Activated naive CD8-positive, alpha-beta T cell treated with anti-CD3 and anti-CD28 coated beads, Interleukin-2, amount 50 U/mL, for 24 hours (primary cell): ENCODE results near the gene TCIRG1.
A peak's percentile ranks its signal among the peaks of the same experiment; 100 is the strongest.

Experiments
- ATAC-seq: fragments of 150-1000 bp; cut with Tn5 transposase; one replicate; pipeline ENCODE4 v1.10.0; 2021
- DNase-seq: peaks from one replicate; pipeline ENCODE4 v3.0.0; 2021
- H3K27ac Mint-ChIP-seq: one replicate; pipeline ENCODE4 v1.8.0; 2021; ENCODE audit warnings: mild to moderate bottlenecking, mixed read lengths
- H3K27me3 Mint-ChIP-seq: one replicate; pipeline ENCODE4 v1.8.0; 2021; ENCODE audit warnings: mixed read lengths
- H3K36me3 Mint-ChIP-seq: one replicate; pipeline ENCODE4 v1.8.0; 2021; ENCODE audit warnings: low read depth, mixed read lengths
- H3K4me1 Mint-ChIP-seq: one replicate; pipeline ENCODE4 v1.8.0; 2021; ENCODE audit warnings: mixed read lengths
- H3K4me3 Mint-ChIP-seq: one replicate; pipeline ENCODE4 v1.8.0; 2021; ENCODE audit warnings: mild to moderate bottlenecking, moderate library complexity, mixed read lengths
- H3K9me3 Mint-ChIP-seq: one replicate; pipeline ENCODE4 v1.8.0; 2021; ENCODE audit warnings: mixed read lengths

The TCIRG1 gene

GRCh38 chr11:68036141-68036716 lies 2.6 kb upstream of the TCIRG1 start:
- no peak for DNase-seq
- Mint-ChIP-seq H3K4me3 (no peak overlapping the region), H3K27ac (no peak overlapping the region), H3K4me1 (peaks cover 26% of the 10 kb centered on the region), H3K9me3 (no peaks in the 10 kb centered on the region), H3K36me3 (peaks cover 5% of the 10 kb centered on the region), H3K27me3 (no peaks in the 10 kb centered on the region)
- ATAC-seq: no peak

DNA sequence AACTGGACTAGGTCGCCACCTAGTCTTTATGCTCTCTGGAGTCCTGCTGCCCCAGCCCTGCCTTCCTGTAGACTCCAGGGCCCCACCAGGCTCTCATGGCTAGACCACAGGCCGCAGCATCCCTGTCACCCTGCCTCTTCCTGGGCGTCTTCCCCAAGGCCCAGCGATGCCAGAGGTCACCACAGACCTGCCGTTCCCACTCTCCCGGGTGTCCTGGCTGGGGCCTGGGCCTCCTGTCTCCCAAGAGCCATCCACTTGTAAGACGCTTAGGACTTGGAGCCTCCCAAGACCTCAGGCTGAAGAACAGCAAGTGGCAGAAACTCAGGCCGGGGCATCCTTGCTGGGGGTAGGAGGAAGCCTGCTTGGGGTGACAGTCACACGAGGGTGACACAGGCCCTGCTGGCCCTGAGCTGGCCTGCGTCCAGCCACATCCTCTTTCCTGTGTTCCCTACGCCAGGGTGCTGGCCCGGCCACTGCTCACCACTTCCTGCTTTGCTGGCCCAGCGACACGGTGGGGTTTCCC lies 2.0 kb upstream of the TCIRG1 start:
- H3K9me3 Mint-ChIP-seq: no peaks in the 10 kb centered on the region
- H3K27ac Mint-ChIP-seq: peak overlapping the region; percentile 87
- peaks cover 23% of the 10 kb centered on the region for H3K4me1 Mint-ChIP-seq
- H3K36me3 Mint-ChIP-seq: peaks cover 3% of the 10 kb centered on the region
- no peaks in the 10 kb centered on the region for H3K27me3 Mint-ChIP-seq
- ATAC-seq: no peak
- H3K4me3 Mint-ChIP-seq: no peak overlapping the region
- peak; percentile 47 for DNase-seq

DNA sequence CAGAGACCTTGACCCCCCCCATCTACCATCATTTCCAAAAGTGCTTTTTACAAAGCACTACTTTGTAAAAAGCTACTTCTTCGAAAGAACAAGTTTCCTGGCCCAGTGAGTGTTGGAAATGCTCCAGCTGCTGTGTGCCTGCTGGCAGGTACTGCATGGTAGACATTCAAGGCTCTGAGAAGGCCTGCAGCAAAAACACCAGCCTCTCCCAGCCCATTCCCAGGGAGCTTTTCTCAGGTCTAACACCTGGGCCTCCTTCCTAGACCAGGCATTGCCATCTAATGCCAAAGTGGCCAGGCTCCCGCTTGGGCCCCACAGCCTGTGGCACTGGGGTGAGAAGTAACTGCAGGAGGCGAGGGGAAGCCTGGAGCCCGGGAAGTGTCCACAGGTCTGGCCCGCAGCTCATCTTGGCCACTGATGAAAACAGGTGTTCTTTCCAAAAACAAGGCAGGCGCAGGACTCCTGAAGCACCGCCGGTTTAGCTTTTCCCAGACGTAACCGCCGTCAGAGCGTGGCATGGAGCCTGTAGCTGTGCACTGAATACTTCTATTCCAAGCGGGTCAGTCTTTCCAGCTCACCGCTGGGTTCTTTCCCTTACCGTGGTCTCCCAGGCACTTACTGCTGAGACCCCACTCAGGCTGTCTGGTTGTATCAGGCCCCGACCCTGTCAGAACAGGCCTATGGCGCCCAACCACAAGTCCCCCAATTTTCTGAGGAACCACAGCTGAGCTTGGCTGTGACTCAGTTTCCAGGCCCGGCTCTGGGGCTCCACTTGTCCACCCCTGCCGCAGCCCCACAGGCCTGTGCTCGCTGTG lies 1.2 kb upstream of the TCIRG1 start:
- Mint-ChIP-seq H3K36me3 (peaks cover 3% of the 10 kb centered on the region), H3K4me3 (peak overlapping the region; percentile 26), H3K9me3 (no peaks in the 10 kb centered on the region), H3K27me3 (no peaks in the 10 kb centered on the region), H3K27ac (peak overlapping the region; percentile 87), H3K4me1 (peaks cover 22% of the 10 kb centered on the region)
- DNase-seq (no peak), ATAC-seq (no peak)

GRCh38 chr11:68038226-68038717 lies 553 bp upstream of the TCIRG1 start:
- no peak overlapping the region for H3K27ac Mint-ChIP-seq
- H3K27me3 Mint-ChIP-seq: no peaks in the 10 kb centered on the region
- peaks cover 22% of the 10 kb centered on the region for H3K4me1 Mint-ChIP-seq
- peaks cover 3% of the 10 kb centered on the region for H3K36me3 Mint-ChIP-seq
- peak overlapping the region; percentile 82 for H3K4me3 Mint-ChIP-seq
- DNase-seq: no peak
- ATAC-seq: no peak
- H3K9me3 Mint-ChIP-seq: no peaks in the 10 kb centered on the region

DNA sequence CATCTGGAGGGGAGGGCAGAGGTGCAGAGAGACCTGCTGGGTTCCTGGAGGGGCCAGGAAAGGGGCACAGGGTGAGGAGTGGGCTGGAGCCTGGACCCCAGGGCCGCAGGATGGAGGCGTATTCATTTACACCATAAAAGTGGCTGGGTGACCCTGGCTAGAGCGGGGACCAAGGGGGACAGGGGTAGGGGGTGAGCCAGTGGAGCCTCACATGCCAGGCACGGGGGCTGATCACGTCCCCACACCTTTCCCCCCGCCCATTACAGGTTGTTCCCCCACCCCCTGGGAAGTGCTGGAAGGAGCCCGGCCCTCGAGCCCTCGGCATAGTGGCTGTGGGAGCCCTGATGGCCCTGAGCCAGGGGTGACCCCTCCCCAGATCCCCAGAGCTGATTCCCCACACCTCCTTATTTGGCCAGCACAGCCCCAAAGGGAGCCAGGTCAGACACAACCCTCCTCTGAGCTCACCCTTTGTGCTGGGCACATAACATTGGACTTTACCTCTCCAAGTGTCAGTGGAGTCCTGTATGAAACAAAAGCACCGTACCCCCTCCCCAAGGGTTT lies 781 bp downstream of the TCIRG1 start:
- Mint-ChIP-seq H3K27me3 (no peaks in the 10 kb centered on the region), H3K27ac (peak overlapping the region; percentile 85), H3K36me3 (peaks cover 3% of the 10 kb centered on the region), H3K4me3 (peak overlapping the region; percentile 82), H3K4me1 (peaks cover 22% of the 10 kb centered on the region), H3K9me3 (no peaks in the 10 kb centered on the region)
- ATAC-seq: no peak
- DNase-seq: peak; percentile 17

DNA sequence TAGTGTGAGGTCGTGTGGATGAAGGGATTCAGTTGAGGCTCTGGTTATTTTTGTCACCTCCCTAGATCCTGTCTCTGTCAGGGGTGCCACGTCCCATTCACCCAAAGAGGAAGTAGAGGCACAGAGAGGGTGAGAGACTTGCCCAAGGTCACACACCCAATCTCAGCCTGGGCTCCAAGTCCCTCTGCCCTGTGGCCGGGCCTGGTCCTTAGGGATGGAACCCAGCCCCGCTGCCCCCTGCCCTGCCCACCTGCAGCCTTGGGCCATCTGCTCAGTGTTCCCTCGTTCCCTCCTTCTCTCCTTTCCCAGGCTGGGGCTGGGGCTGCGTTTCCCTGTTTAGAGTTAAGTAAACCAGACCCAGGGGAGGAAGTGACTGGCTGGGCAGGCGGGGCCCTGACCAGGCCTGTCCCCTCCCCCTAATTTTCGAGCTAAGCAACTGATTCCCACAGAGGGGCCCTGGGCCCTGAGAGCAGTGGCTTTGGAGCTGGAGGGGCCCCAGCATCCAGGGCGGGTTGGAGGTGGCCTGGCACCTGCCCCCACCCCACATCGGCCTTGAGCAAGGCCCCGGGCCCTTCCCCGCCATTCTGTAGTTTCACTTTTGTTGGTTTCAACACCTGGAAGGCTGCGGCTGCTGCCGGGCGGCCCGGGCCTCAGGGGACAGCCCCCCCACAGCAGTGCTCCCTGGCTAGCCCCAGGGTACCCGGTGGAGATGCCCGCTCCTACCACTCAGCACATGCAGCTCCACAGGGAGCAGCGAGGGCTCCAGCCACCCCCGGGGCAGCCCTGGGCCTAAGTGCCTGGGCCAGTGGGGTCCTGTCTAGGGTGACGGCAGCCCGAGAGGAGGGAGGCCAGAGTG lies 1.5 kb downstream of the TCIRG1 start:
- peak; percentile 42 for ATAC-seq
- peaks cover 22% of the 10 kb centered on the region for H3K4me1 Mint-ChIP-seq
- DNase-seq: peak; percentile 62
- H3K27ac Mint-ChIP-seq: peak overlapping the region; percentile 85
- H3K9me3 Mint-ChIP-seq: no peaks in the 10 kb centered on the region
- H3K27me3 Mint-ChIP-seq: no peaks in the 10 kb centered on the region
- H3K36me3 Mint-ChIP-seq: peaks cover 1% of the 10 kb centered on the region
- H3K4me3 Mint-ChIP-seq: peak overlapping the region; percentile 82

DNA sequence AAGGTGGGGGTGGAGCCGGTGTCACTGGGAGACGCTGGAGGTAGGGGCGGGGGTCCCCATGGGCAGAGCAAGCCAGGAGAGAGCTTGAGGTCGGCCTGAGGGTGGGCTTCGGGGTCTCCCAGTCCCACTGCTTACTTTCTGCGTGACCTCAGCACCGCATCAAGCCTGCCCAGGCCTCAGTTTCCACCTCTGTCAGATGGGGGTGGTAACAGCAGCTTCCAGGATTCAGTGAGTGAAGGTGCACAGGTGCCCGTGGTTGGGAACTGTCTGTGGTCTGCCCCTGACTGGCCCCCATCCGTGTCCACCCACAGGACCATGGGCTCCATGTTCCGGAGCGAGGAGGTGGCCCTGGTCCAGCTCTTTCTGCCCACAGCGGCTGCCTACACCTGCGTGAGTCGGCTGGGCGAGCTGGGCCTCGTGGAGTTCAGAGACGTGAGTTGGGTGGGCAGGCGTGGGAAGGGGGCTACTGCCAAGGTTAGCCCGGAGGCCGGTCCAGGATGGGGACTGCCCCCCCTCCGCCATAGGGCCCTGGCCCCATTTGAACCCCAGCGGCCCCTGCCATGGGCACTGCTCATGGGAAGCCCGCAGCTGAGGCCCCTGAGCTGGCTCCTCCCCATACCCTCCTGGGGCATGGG lies 2.2 kb downstream of the TCIRG1 start:
- Mint-ChIP-seq H3K27me3 (no peaks in the 10 kb centered on the region), H3K4me1 (peaks cover 22% of the 10 kb centered on the region), H3K36me3 (peaks cover 2% of the 10 kb centered on the region), H3K9me3 (no peaks in the 10 kb centered on the region), H3K4me3 (peak overlapping the region; percentile 82), H3K27ac (peak overlapping the region; percentile 18)
- DNase-seq (no peak), ATAC-seq (no peak)

GRCh38 chr11:68041617-68042218 lies 2.9 kb downstream of the TCIRG1 start:
- Mint-ChIP-seq H3K4me3 (no peak overlapping the region), H3K4me1 (peaks cover 19% of the 10 kb centered on the region)

GRCh38 chr11:68042219-68043028 lies 3.6 kb downstream of the TCIRG1 start:
- Mint-ChIP-seq H3K36me3 (peaks cover 2% of the 10 kb centered on the region), H3K4me1 (peaks cover 12% of the 10 kb centered on the region), H3K4me3 (no peak overlapping the region), H3K27ac (no peak overlapping the region), H3K27me3 (no peaks in the 10 kb centered on the region), H3K9me3 (no peaks in the 10 kb centered on the region)
- ATAC-seq: no peak
- DNase-seq: no peak

More at GRCh38 chr11:68041617-68042218, 2.9 kb downstream of the TCIRG1 start:
- H3K27ac Mint-ChIP-seq: peak overlapping the region; percentile 67
- H3K9me3 Mint-ChIP-seq: no peaks in the 10 kb centered on the region
- H3K36me3 Mint-ChIP-seq: peaks cover 2% of the 10 kb centered on the region
- DNase-seq (no peak), ATAC-seq (no peak)
- no peaks in the 10 kb centered on the region for H3K27me3 Mint-ChIP-seq

DNA sequence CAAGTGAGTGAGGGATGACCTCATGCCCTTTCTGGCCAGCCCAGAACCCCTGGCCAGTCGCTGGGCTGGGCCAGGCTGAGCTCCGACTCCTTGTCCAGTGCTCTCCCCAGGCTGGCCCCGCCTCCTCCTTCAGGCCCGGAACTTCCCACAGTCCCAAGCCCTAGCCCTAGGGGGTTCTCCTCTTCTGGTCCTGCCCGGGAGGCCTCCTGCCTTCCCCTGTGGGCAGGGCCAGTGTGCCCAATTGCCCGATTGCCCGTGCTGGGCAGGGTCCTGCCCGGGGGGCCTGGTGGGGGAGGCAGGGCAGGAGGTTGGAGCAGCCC lies 4.2 kb downstream of the TCIRG1 start:
- ATAC-seq (no peak), DNase-seq (no peak)
- H3K27me3 Mint-ChIP-seq: no peaks in the 10 kb centered on the region
- H3K4me3 Mint-ChIP-seq: no peak overlapping the region
- no peak overlapping the region for H3K27ac Mint-ChIP-seq
- H3K36me3 Mint-ChIP-seq: peaks cover 2% of the 10 kb centered on the region
- peaks cover 9% of the 10 kb centered on the region for H3K4me1 Mint-ChIP-seq
- no peaks in the 10 kb centered on the region for H3K9me3 Mint-ChIP-seq

GRCh38 chr11:68043349-68044144 lies 4.7 kb downstream of the TCIRG1 start:
- no peaks in the 10 kb centered on the region for H3K27me3 Mint-ChIP-seq
- H3K27ac Mint-ChIP-seq: no peak overlapping the region
- peaks cover 2% of the 10 kb centered on the region for H3K36me3 Mint-ChIP-seq
- no peak overlapping the region for H3K4me3 Mint-ChIP-seq
- H3K9me3 Mint-ChIP-seq: no peaks in the 10 kb centered on the region
- peaks cover 7% of the 10 kb centered on the region for H3K4me1 Mint-ChIP-seq
- ATAC-seq (no peak), DNase-seq (no peak)

GRCh38 chr11:68044145-68044813 lies 5.5 kb downstream of the TCIRG1 start:
- no peak overlapping the region for H3K4me3 Mint-ChIP-seq
- H3K27ac Mint-ChIP-seq: no peak overlapping the region
- ATAC-seq (no peak), DNase-seq (no peak)
- peaks cover 4% of the 10 kb centered on the region for H3K4me1 Mint-ChIP-seq
- H3K27me3 Mint-ChIP-seq: no peaks in the 10 kb centered on the region
- peaks cover 2% of the 10 kb centered on the region for H3K36me3 Mint-ChIP-seq
- H3K9me3 Mint-ChIP-seq: no peaks in the 10 kb centered on the region
